Activated CD4-positive, alpha-beta T cell treated with anti-CD3 and anti-CD28 coated beads for 24 hours (primary cell): ENCODE data around the gene UBN1.

Experiments used
- DNase-seq, 2 donors: peaks; one replicate each; pipeline ENCODE4 v3.0.0-alpha.2; 2020; ENCODE audit warnings: low read depth in 2 of 2

Gene UBN1

GRCh38 chr16:4931381-4931780, 84.1 kb downstream of the UBN1 start:
- no peak for DNase-seq
